GM21529 (cell line): ENCODE data around the gene OPRL1.

Source experiments
- ATAC-seq: cut with Tn5 transposase; IDR thresholded peaks from one replicate; pipeline ENCODE4 v1.9.1; 2021; ENCODE audit not compliant: unreplicated experiment

The OPRL1 gene

DNA sequence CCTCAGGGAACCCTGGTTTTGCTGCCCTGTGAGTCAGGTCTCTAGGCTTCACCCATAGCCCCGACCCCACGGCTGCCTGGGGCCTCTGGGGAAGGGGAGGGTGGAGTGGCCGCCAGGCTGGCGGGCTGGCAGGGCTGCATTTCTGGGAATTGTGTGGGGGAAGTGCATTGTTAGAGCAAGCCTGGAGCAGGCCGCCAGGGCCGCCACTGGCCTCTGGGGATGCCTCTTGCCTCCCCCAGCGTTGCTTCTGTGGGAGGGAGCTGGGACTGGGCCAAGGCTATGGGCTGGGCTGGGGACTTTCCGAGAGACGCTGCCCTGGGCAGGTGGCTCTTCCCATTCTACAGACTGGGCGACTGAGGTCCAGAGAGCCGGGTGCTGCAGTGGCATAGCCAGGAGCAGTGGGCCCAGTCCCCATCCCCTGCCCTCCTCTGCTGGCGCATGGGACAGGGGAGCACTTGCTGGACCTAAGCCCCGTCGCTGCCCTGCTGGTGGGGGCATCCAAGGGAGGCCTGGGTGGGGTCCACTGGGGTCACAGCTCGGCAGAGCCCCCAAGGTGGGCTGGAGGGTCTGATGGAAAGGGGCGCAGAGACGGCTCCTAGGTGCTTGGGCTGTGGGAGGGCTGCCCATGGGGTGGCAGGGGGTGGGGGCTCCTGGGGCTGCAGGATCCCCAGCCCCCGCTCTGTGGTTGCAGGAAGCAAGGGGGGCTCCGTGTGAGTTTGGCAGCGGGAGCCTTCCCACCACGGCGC is 23.8 kb upstream of the OPRL1 start:
- no peak for ATAC-seq

DNA sequence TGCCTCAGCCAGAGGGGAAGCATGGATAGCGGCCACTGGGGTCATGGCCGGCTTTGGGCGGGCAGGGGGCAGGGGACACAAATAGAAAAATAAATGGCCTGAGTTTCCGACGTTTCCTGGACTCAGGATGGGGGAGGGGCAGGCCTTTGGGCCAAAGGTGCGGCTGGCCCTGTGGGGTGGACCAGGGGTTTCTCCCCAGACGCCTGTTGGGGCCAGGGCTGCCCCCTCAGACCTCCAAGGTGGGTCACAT is 23.3 kb upstream of the OPRL1 start:
- no peak for ATAC-seq

DNA sequence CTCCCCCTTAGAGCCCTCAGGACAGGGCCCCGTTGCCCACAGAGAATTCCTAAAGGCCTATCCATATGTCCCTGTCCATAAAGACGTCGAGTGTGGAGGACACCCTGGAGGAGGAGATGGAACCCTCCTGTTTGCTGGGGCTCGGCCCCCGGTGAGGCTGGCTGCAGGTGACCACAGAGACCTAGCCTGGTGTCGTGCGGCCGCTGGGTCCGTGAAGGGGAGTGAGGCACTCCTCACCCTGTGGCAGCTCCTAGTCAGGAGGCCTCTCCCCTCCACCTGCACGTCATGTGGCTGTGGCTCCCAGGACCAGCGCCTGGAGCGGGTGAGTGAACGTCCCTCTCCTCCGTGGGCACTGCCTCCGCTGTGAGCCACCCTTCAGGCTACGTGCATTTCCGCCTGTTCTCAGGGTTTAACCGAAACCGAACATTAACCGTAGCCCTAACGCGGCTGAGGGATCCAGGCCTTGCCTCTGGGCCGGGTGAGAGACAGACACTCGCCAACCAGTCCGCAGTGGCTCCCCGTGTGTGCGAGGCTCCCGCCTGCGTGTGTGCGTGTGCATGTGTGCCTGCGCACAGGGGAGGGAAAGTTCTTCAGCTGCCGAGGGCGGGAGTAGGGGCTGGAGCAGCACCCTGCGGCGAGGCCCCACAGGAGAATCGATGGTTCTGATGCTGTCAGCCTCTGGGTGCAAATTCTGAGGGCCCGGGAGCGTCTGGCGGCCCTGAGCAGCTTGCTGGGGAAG is 22.8 kb upstream of the OPRL1 start:
- no peak for ATAC-seq

DNA sequence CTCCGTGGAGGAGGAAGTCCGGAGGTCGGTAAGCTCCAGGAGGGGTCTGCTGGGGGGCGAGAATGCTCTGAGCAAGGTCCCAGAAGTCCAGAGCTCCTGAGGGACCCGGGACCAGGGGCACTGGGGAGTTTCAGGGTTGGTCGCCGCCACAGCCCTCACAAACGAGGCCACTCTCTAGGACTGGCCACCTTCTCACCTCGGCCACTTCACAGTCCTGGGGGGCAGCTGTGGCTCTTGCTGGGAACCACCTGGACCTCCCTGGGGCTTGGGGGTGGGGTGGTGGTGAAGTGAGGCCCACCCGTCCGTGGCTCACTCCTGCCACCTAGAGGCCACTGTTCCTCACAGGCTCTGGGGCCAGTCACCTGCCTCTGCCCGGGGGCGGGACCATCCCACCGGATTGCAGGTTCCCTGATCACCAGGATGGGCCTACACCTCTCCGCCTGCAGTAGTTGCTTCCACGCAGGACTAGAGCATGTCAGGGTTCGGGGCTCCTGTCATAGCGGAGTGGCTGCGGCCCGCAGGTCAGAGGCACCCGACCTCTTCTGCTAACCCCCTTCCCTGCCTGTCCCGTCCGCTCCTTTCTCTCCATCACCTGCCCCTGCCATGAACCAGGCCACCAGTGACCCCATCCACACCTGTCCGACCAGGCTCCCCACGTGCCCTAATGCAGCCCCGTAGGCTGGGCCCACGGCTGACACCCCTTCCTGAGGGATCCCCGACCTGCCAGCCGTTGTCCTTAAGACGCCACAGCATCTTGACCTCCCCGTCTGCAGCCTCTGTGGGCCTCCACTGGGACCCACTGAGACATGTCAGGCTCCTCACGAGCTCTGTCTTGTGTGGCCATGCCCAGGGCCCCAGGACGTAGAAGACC is 22.0 kb upstream of the OPRL1 start:
- peak; percentile 46 for ATAC-seq

DNA sequence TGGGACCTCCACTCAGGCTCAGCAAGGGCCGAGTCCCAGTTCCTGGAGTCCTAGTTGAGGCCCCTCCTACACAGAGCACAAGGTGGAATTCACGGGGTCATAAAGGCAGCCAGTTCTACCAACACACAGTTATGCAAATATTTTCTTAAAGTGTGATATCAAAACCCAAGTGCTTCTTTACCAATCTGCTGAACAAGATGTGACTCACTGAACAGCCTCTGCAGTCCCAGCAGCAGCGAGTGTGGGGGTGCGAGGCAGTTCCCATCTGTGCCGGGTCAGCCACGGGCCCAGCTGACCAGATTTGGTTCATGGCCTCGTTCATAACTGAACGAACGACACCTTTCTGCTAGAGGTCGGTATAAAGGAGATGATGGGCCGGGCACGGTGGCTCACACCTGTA is 21.3 kb upstream of the OPRL1 start:
- ATAC-seq: no peak

DNA sequence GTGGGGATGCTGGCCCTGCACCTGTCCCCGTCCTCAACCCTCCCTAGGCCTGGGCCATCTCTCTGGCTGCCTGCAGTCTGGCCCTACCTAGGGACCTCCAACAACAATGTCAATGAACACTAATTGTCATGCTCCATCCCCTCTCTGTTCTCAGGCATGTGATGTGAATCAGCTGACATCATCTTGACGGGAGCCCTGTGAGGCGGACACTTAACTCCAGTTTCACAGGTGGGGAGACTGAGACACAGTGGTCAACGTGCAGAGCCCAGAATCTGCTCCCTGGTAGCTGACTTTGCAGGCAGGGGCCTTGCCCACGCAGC is 17.6 kb upstream of the OPRL1 start:
- ATAC-seq: no peak

DNA sequence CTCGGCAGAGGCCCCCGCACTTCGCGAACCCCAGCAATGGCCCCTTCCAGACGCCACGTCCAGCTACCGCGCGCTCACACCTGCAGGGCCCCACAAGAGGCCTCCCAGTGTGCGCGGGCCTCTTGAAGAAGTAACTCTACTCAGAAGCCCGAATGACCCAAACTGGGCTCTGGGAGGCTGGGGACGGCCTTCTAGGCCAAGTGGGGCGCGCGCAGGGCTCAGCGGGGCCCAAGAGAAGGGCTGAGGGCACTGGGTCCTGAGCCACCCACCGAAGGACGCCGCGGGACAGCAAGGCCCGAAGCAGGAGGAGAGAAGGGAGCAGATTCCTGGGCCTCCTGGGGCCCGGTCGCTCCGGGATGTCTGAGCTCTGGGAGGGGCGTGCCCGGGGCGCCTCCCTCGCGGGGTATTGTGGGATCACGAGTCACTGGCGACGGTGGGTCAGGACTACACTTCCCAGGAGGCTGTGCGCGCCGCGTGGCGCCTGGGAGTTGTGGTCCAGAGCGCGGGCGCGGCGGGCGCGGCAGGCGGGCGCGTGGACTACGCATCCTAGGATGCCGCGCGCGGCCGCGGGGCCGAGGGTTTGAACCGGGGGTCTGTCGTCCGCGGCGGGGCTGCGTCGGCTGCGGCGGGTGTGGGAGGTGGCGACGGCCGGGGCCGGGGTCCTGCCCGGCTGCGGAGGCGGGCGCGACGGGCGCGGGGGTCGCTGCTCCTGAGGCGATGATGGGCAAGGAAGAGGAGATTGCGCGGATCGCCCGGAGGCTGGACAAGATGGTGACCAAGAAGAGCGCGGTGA is 17.1 kb upstream of the OPRL1 start, which contains the start of gene TCEA2:
Gene TCEA2, plus strand, starts transcription at position 603 of the 793 bp plus-strand sequence. Its CDS starts 115 bp downstream, at position 718.
- ATAC-seq: peak; percentile 79

DNA sequence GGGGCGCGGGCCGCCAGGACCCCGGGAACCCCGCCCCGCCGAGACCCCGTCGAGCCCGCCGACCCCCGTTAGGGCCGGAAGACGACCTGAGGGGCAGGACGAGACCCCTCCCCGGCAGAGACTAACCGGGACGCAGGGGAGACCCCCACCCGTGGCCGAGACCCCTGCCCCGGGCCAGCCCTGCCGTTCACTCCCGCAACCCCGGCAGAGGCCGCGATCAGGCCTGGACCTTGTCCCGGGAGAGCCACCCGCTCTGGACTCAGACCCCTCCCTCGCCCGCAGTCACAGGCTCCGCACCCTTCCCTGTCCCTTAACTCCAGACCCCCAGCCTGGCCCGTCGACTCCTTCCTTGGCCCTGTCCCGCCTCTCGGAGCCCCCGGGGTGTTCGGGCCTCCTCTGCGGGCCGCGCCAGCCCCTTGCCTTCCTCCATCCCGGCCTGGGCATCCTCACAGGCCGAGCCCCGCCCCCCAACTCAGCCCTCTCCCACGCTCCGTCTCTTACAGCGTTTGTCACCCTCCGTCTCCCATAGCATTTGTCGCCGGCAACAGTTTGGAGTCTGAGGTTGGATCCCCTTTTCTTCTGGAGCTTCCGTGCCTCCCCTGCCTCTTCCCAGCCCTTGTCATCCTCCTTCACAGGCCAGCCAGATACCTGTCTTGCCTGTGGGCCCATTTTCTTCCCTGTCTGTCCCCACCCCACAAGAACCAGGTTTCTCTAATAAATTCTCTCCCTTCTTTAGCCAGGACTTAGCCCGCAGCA is 16.3 kb upstream of the OPRL1 start:
- ATAC-seq: no peak

DNA sequence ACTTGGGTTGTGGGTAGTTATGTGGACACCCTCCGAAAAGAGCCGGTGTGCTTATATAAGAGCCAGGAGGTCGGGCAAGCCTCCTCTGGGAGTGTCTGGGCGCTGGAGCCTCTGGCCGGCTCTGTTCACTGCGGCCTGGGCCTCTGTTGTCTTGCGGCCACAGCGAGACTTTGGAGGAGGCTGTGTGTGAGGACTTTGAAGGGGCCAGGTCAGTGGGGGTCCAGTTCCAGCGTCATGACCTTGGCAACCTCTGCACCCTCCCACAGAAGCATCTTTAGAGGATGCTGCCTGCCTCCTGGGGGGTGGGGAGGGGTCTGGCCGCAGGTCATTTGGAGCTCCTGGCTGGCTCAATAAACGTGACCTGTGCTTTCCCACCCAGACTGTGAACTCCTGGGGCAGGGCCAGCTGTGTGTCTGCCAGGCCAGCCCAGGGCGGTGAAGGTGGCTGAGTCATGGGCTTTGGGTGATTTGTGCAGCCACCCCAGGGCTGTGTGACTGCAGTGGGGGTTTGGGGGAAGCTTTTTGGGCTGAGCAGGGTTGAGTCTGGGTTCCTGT is 15.7 kb upstream of the OPRL1 start:
- ATAC-seq: no peak

DNA sequence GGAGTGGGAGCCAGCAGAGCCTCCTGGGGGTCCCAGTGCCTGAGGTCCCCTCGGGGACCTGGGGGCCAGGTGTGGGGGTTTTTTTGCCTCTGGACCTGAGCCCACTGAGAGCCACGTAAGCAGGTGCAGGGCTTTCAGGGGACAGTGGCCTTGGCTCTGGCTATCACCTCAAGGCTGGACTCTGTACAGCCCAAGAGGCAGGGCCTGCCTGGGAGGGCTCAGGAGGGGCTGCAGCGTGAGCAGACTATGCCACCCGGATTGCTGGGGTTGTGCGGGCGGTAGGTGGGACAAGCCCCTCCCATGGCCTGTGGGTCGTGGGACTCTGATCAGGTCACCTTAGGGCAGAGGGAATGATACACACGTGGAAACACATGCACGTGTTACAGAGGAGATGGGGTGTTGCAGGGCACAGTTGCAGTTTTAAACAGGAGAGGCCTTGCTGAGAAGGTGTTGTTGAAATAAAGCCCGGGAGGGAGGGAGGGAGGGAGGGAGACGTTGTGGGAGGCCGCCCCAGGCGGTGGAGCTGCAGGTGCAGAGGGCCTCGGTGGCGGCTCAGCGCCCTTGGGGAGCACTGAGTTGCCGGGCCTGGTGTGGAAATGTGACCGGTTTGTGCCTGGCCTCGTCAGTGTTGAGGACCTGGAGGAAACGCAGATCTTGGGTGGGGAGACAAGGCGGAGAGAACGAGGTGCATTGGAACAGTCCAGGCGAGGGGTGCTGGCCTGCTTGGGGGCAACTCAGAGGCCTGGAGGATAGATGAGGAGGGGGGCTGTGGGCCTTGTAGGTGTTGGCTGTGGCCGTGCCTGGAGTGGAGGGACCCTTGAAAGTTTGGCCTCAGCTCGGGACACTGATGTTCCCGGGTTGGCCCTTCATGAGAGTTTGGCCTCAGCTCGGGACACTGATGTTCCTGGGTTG is 14.6 kb upstream of the OPRL1 start:
- ATAC-seq: no peak

DNA sequence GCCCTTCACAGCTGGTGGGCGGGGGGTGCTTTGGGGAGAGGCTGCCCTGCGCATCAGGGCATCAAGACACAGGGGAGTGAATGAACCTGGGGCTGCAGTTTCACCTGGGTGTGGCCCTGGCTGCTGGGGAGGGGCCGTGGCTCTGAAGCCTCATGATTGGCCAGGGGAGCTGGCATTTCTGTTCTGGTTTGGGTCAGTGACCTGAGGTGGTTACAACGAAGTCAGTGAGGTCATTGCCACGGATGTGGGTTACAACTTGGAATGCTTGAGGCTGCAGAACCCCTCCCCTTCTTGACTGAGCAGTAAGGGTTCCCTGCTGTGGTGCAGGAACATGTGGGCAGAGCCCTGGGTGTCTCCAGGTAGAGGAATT is 13.9 kb upstream of the OPRL1 start:
- ATAC-seq: peak; percentile 47

DNA sequence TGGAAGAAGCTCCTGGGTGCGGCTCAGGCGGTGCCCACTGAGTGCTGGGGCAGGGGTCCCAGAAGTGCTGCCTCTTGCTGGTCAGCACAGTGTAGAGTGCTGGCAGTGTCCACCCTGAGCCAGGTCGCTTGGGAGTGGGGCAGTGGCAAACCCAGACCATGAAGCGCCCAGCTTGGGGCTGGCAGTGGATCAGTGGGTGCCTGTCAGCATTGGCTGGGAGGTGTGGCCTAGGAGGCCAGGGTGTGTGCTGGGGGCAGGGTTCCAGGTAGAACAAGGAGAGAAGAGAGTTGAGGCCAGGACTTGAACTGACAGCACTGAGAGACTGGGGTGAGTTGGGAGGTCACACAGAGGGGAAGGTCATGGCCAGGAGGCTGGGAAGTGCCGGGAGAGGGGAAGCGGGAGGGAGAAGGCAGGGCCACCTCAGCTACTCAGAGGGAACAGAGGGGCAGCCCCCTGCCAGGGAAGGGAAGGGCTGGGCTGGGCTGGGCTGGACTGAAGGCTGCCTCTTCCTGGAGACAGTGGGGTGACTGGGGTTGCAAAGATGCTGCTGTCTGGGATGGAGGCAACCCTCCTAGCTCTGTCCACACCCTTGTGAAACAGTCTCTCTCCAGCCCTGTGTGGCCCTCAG is 12.8 kb upstream of the OPRL1 start:
- no peak for ATAC-seq

DNA sequence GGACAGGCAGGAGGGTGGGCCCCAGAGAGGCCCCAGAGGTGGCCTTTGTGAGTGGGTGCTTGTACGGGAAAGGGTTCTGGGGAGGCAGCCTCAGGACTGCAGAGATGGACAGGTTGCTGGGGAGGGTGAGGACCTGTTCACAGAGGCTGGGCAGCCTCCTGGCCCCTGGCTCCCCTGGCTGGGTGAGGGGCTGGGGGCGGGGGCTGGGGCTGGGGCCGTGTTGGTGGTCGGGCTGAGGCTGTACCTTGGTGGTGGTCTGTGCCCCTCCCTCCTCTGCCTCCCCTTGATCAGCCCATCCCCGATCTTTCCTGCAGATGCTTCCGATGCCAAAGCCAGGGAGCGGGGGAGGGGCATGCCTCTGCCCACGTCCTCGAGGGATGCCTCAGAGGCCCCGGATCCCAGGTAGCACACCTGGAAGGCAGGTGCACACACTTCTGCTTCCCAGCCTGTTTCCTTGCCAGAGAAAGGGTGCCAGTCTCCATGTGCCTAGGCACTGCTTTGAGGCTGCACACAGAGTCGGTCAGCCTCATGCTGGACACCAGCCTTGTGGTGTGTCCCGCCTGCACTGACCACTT is 12.1 kb upstream of the OPRL1 start:
- no peak for ATAC-seq

DNA sequence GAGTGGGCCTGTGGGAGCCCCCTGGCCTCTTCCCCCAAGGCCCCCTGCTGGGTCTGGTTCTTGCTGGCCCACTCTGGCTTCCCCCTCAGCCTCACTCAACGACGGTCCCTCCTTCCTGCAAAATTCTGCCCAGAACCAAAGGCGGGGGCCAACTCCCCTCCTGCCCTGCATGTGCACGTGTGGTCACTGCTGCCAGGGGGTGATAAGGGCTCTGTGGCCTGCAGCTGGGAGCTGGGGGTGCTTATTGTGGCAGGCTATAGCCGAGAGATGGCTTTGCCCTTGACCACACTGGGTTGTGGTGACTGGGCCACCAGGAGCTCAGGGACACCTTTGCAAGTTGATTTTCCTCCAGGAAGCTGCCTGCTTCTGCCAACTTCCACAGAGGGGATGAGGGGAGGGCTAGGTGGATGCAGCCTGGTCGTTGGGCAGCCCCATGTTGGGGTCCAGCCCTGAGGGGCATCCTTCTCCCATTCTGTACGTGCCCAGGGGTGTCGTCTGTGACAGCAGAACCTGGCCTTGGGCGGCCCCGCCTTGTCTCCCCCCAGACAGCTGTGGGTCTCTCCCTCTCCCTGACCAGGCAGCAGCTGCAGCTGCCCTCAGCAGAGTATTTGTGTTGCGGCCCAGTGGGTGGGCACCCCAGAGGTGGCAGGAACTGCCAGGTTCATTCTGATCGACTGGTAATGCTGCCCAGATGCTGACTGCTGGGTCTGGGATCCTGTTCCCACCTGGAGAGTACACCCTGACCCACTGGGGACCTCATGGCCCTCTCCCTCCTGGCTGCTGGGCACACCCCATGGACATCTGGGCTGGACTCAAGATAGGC is 11.3 kb upstream of the OPRL1 start:
- ATAC-seq: no peak

DNA sequence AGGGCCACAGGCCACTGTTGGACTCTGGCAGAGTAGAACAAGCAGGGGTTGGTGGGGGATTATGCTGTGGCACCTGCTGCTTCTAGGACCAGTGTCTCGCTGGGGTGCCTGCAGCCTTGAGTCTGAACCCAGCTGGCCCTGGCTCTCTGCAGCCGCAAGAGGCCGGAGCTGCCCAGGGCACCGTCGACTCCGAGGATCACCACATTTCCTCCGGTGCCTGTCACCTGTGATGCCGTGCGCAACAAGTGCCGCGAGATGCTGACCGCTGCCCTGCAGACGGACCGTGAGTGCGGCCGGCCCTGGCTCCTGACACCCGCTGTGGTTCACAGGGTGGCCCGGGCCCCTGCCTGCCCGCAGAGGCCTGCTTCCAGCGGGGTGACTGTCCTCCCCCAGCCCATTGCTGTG is 10.7 kb upstream of the OPRL1 start:
- ATAC-seq: no peak

DNA sequence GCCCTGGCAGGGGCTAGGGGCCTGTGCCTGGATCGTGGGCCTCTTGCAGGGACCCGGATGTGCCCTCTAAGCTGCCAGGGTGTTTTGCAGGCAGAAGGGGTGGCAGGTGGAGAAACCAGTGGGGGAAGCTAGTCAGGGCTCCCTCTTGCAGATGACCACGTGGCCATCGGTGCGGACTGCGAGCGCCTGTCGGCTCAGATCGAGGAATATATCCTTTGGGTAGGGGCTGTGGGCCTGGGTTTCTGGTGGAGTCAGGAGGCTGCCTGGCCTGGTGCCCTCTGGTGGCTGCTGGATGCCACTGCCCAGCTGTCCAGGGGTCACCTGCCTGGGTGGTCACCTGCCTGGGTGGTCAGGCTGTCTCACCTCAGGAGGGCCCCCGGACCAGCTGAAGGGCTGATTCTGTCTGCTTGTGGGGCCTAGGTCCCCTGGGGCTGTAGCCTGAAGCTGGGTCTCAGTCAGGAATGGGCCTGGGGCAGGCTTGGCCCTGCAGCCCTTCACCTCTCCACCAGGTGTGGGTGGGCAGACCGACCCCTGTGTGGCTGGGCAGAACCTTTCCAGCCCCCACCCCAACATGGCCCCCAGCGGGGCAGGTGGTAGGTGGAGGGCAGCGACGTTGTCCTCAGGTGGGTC is 10.2 kb upstream of the OPRL1 start:
- ATAC-seq: no peak
